DND-41 (cell line): ENCODE results near the gene FJX1.

Source experiments
- ATAC-seq: fragments of 200-7000 bp; cut with Tn5 transposase; 3 replicates; pipeline ENCODE4 v1.9.1; 2021; ENCODE audit warnings: low read depth; ENCODE audit not compliant: insufficient read depth
- DNase-seq: peaks from one replicate; pipeline ENCODE4 v3.0.0-alpha.2; 2020
- H2AFZ ChIP-seq: 2 replicates; pipeline ENCODE4 v1.6.0; 2012; ENCODE audit warnings: low read depth, low read length
- H3K27ac ChIP-seq: 2 replicates; pipeline ENCODE4 v1.5.1; 2012; ENCODE audit warnings: low read length, inconsistent platforms
- H3K27me3 ChIP-seq: fragments of 200-600 bp; sonication (generic); 2 replicates; pipeline ENCODE4 v1.6.0; 2012; ENCODE audit warnings: low read length, mild to moderate bottlenecking, inconsistent platforms; ENCODE audit not compliant: insufficient read depth, poor library complexity
- H3K36me3 ChIP-seq: 2 replicates; pipeline ENCODE4 v1.5.1; 2012; ENCODE audit warnings: low read length, inconsistent platforms; ENCODE audit not compliant: insufficient read depth
- H3K4me1 ChIP-seq: 2 replicates; pipeline ENCODE4 v1.5.1; 2012; ENCODE audit warnings: mild to moderate bottlenecking, low read length; ENCODE audit not compliant: insufficient read depth
- H3K4me2 ChIP-seq: 2 replicates; pipeline ENCODE4 v1.6.0; 2012; ENCODE audit warnings: mild to moderate bottlenecking, moderate library complexity, low read length, inconsistent platforms; ENCODE audit not compliant: insufficient read depth
- H3K4me3 ChIP-seq, 2 experiments: fragments of 200-600 bp in 1 of 2; shearing (Covaris generic) in 1 of 2; 2 replicates each; pipeline ENCODE4 v1.5.1; 2012 to 2016; ENCODE audit warnings: inconsistent platforms in 2 of 2, low read length in 2 of 2, mild to moderate bottlenecking in 2 of 2, low read depth in 1 of 2, moderate library complexity in 1 of 2
- H3K79me2 ChIP-seq: 2 replicates; pipeline ENCODE4 v1.6.0; 2012; ENCODE audit warnings: low read length, inconsistent platforms; ENCODE audit not compliant: insufficient read depth
- H3K9ac ChIP-seq: 2 replicates; pipeline ENCODE4 v1.6.0; 2012; ENCODE audit warnings: low read depth, mild to moderate bottlenecking, inconsistent platforms, low read length, moderate library complexity
- H3K9me3 ChIP-seq: 2 replicates; pipeline ENCODE4 v1.5.1; 2012; ENCODE audit warnings: low read length, moderate library complexity, mild to moderate bottlenecking, inconsistent platforms; ENCODE audit not compliant: insufficient read depth, severe bottlenecking
- H4K20me1 ChIP-seq: 2 replicates; pipeline ENCODE4 v1.6.0; 2012; ENCODE audit warnings: low read length; ENCODE audit not compliant: insufficient read depth
- CTCF ChIP-seq: IDR thresholded peaks from 2 replicates; pipeline ENCODE4 v1.5.1; 2012; ENCODE audit warnings: borderline replicate concordance, low read length, moderate library complexity, mild to moderate bottlenecking; ENCODE audit not compliant: poor library complexity, severe bottlenecking; ENCODE audit errors: extremely low read depth
- EZH2 ChIP-seq: IDR thresholded peaks from 3 replicates; pipeline ENCODE4 v1.6.1; 2012; ENCODE audit warnings: borderline replicate concordance, low read depth, mild to moderate bottlenecking, moderate library complexity, low read length, inconsistent platforms; ENCODE audit not compliant: severe bottlenecking

The FJX1 gene

GRCh38 chr11:35594680-35595079 lies 23.6 kb upstream of the FJX1 start:
- Histone ChIP-seq H3K9me3 (no peaks in the 10 kb centered on the region), H3K27me3 (peaks cover 3% of the 10 kb centered on the region), H4K20me1 (no peaks in the 10 kb centered on the region), H3K4me2 (no peak overlapping the region), H3K4me1 (no peaks in the 10 kb centered on the region), H3K4me3 (no peak overlapping the region), H3K79me2 (no peaks in the 10 kb centered on the region), H3K9ac (no peak overlapping the region), H3K36me3 (no peaks in the 10 kb centered on the region), H3K27ac (no peak overlapping the region), H2AFZ (no peak overlapping the region)
- TF ChIP-seq CTCF = no peak
- no peak for TF ChIP-seq EZH2
- DNase-seq (no peak), ATAC-seq (no peak)

- ATAC-seq = no peak
- no peak for DNase-seq
- no peak overlapping the region for H3K4me3 ChIP-seq
- H3K4me2 ChIP-seq = no peak overlapping the region
- H3K79me2 ChIP-seq = no peaks in the 10 kb centered on the region
- no peak overlapping the region for H2AFZ ChIP-seq
- no peaks in the 10 kb centered on the region for H4K20me1 ChIP-seq
- H3K9me3 ChIP-seq = no peaks in the 10 kb centered on the region
- H3K27ac ChIP-seq = no peak overlapping the region
- no peak for TF ChIP-seq CTCF
- peaks cover 8% of the 10 kb centered on the region for H3K27me3 ChIP-seq
- no peaks in the 10 kb centered on the region for H3K36me3 ChIP-seq
- H3K4me1 ChIP-seq = no peaks in the 10 kb centered on the region
- H3K9ac ChIP-seq = no peak overlapping the region
These were observed 19.8 kb upstream of the FJX1 start for GRCh38 chr11:35598254-35599125.

- H3K4me3 ChIP-seq = no peak overlapping the region
- no peak overlapping the region for H3K27ac ChIP-seq
- H3K4me2 ChIP-seq = no peak overlapping the region
- H3K4me1 ChIP-seq = no peaks in the 10 kb centered on the region
- H3K79me2 ChIP-seq = no peaks in the 10 kb centered on the region
- TF ChIP-seq EZH2 (no peak), CTCF (no peak)
- no peak overlapping the region for H2AFZ ChIP-seq
- H3K9ac ChIP-seq = no peak overlapping the region
- no peaks in the 10 kb centered on the region for H4K20me1 ChIP-seq
- DNase-seq (no peak), ATAC-seq (no peak)
- no peaks in the 10 kb centered on the region for H3K9me3 ChIP-seq
- peaks cover 8% of the 10 kb centered on the region for H3K27me3 ChIP-seq
- no peaks in the 10 kb centered on the region for H3K36me3 ChIP-seq
These were observed 17.9 kb upstream of the FJX1 start for GRCh38 chr11:35600331-35600838.
